Smooth muscle cell (in vitro differentiated cells): ENCODE measurements around the gene PM20D2. TPM values are rescaled to one million over a fixed set of nuclear protein-coding genes. Genes with fewer than 3 reads are reported as not detected.

ENCODE experiments used
- DNase-seq: peaks from one replicate; lab custom pipeline; 2025; ENCODE audit not compliant: unreplicated experiment; lab: John Stamatoyannopoulos, UW
- H2AFZ ChIP-seq: fragments of 200-600 bp; sonication (generic); 2 replicates; pipeline ENCODE4 v1.6.0; 2016; ENCODE audit warnings: antibody characterized with exemption, low read depth, mild to moderate bottlenecking
- H3F3A ChIP-seq: fragments of 200-600 bp; sonication (generic); 2 replicates; pipeline ENCODE4 v1.6.0; 2017; ENCODE audit warnings: antibody characterized with exemption, low read depth
- H3K27ac ChIP-seq: fragments of 200-600 bp; sonication (generic); 2 replicates; pipeline ENCODE4 v1.5.1; 2016; ENCODE audit warnings: low read depth, mild to moderate bottlenecking
- H3K27me3 ChIP-seq: fragments of 200-600 bp; sonication (generic); 2 replicates; pipeline ENCODE4 v1.6.1; 2016; ENCODE audit warnings: low read depth, mild to moderate bottlenecking
- H3K36me3 ChIP-seq: fragments of 200-600 bp; sonication (generic); 2 replicates; pipeline ENCODE4 v1.5.1; 2016; ENCODE audit warnings: low read depth
- H3K4me1 ChIP-seq: fragments of 200-600 bp; sonication (generic); 2 replicates; pipeline ENCODE4 v1.5.1; 2016; ENCODE audit warnings: low read depth
- H3K4me2 ChIP-seq: fragments of 200-600 bp; sonication (generic); 2 replicates; pipeline ENCODE4 v1.6.0; 2016; ENCODE audit warnings: mild to moderate bottlenecking
- H3K4me3 ChIP-seq: fragments of 200-600 bp; sonication (generic); 2 replicates; pipeline ENCODE4 v1.5.1; 2016; ENCODE audit warnings: mild to moderate bottlenecking
- H3K79me2 ChIP-seq: fragments of 200-600 bp; sonication (generic); 2 replicates; pipeline ENCODE4 v1.6.0; 2016; ENCODE audit warnings: low read depth, mild to moderate bottlenecking
- H3K9ac ChIP-seq: fragments of 200-600 bp; sonication (generic); 2 replicates; pipeline ENCODE4 v1.6.0; 2016; ENCODE audit warnings: low read depth
- H3K9me3 ChIP-seq: fragments of 200-600 bp; sonication (generic); replicated peaks from 2 replicates; pipeline ENCODE4 v1.5.1; 2016; ENCODE audit warnings: low read depth
- H4K20me1 ChIP-seq: fragments of 200-600 bp; sonication (generic); 2 replicates; pipeline ENCODE4 v1.6.0; 2016; ENCODE audit warnings: low read depth
- WGBS: methylation state at CpG from one replicate; pipeline ENCODE4 v1.1.7; 2016; ENCODE audit warnings: low lambda C conversion rate; 5-methylcytosine and 5-hydroxymethylcytosine counted together
- polyA plus RNA-seq: library from polyadenylated mRNA; unstranded; fragments of >200 nt; fragmentation: Nextera tagmentation; extraction: Ambion mirVana; gene quantifications from 2 replicates; pipeline ENCODE4 v1.2.1, GENCODE V29; 2016
- total RNA-seq: library from RNA; depleted of rRNA; stranded (reverse); fragments of >200 nt; gene quantifications from 2 replicates; pipeline ENCODE4 v1.2.3, GENCODE V29; 2014
- TF ChIP-seq, protein P1 (sequence below): fragments of 200-600 bp; sonication (generic); IDR thresholded peaks from 2 replicates; pipeline ENCODE4 v1.5.1; 2017; ENCODE audit warnings: borderline replicate concordance, mild to moderate bottlenecking, antibody characterized with exemption; ENCODE audit not compliant: insufficient read depth, poor library complexity, severe bottlenecking

The PM20D2 gene
- total and polyA plus RNA-seq, 2 experiments from 2014 or later: 4.8 to 7.8 TPM

DNA sequence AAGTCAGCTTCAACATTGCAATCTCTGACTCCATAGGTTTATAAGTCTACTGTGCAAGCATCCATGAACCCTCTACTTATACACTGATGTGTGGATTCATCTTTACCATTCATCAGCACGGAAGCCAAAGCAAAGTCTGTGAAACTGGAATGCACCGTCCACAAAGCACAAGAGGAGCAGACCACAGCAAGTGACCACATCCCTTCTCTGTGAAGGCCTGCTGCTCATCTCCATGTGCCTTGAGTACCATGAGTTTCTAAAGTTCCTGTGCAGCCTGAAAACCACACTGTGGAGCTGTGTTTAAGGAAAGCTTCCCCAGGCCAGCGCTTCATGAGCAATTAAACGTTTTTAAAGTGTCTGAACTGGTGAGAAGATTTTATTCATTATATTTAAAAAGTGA is 51.3 kb downstream of the PM20D2 start:
- Histone ChIP-seq H3F3A (no peaks in the 10 kb centered on the region), H3K27me3 (no peaks in the 10 kb centered on the region), H3K9me3 (peaks cover 8% of the 10 kb centered on the region), H3K79me2 (no peaks in the 10 kb centered on the region), H2AFZ (no peak overlapping the region), H3K4me1 (no peaks in the 10 kb centered on the region), H4K20me1 (no peaks in the 10 kb centered on the region), H3K36me3 (no peaks in the 10 kb centered on the region), H3K9ac (no peak overlapping the region), H3K4me2 (no peak overlapping the region), H3K4me3 (no peak overlapping the region), H3K27ac (no peak overlapping the region)
- no peak for DNase-seq
- 88% methylated on average over 4 of the region's 4 CpGs for WGBS
- TF ChIP-seq, protein P1, sequence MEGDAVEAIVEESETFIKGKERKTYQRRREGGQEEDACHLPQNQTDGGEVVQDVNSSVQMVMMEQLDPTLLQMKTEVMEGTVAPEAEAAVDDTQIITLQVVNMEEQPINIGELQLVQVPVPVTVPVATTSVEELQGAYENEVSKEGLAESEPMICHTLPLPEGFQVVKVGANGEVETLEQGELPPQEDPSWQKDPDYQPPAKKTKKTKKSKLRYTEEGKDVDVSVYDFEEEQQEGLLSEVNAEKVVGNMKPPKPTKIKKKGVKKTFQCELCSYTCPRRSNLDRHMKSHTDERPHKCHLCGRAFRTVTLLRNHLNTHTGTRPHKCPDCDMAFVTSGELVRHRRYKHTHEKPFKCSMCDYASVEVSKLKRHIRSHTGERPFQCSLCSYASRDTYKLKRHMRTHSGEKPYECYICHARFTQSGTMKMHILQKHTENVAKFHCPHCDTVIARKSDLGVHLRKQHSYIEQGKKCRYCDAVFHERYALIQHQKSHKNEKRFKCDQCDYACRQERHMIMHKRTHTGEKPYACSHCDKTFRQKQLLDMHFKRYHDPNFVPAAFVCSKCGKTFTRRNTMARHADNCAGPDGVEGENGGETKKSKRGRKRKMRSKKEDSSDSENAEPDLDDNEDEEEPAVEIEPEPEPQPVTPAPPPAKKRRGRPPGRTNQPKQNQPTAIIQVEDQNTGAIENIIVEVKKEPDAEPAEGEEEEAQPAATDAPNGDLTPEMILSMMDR: no peak

DNA sequence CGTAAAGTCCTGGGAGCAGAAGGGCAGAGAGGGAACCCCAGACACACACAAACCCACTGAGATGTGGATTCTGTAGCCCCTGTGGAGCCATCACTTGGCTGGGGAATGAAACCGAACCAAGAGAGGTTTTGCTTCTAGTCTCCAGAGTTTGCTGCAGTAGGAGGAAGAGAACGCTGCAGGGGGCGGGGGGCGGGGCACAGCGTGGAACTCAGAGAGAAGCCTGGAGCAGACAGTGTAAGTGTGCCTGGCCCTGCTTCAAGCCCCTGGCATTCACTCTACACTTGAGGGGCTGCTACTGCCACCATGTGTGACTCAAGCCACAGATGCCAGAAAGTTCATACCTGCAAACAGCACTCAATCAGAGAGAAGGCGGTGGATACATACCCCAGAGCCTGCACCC is 52.4 kb downstream of the PM20D2 start:
- no peaks in the 10 kb centered on the region for H3F3A ChIP-seq
- peaks cover 8% of the 10 kb centered on the region for H3K9me3 ChIP-seq
- H3K4me3 ChIP-seq: no peak overlapping the region
- TF ChIP-seq, protein P1: no peak
- DNase-seq: no peak
- no peaks in the 10 kb centered on the region for H3K79me2 ChIP-seq
- H3K9ac ChIP-seq: no peak overlapping the region
- no peak overlapping the region for H3K27ac ChIP-seq
- H3K36me3 ChIP-seq: no peaks in the 10 kb centered on the region
- H4K20me1 ChIP-seq: no peaks in the 10 kb centered on the region
- no peaks in the 10 kb centered on the region for H3K4me1 ChIP-seq
- H2AFZ ChIP-seq: no peak overlapping the region
- WGBS: 63% methylated on average over 7 of the region's 7 CpGs
- no peaks in the 10 kb centered on the region for H3K27me3 ChIP-seq
- no peak overlapping the region for H3K4me2 ChIP-seq

DNA sequence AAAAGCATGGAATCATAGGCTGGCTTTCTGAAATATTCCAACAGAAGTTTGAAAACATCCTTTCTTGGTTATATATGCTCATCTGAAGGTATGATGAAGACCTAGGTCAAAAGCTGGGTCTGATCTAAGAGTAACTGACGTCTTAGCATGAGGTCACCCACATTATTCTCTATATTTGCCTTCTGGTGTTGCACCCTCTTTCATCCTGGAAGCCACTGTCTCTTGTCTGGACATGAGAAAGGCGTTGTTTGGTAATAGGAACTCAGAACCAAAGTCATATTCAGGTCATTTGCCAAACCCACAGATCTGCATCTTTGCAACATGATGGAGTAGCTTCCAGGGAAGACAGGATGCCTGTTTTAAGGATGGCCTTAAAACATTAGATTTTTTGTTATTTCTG is 53.7 kb downstream of the PM20D2 start:
- H3K9ac ChIP-seq: no peak overlapping the region
- H3K4me3 ChIP-seq: no peak overlapping the region
- no peaks in the 10 kb centered on the region for H3F3A ChIP-seq
- H3K9me3 ChIP-seq: peaks cover 5% of the 10 kb centered on the region
- no peaks in the 10 kb centered on the region for H3K36me3 ChIP-seq
- H3K4me2 ChIP-seq: no peak overlapping the region
- H3K27ac ChIP-seq: no peak overlapping the region
- DNase-seq: no peak
- H3K79me2 ChIP-seq: no peaks in the 10 kb centered on the region
- no peaks in the 10 kb centered on the region for H3K27me3 ChIP-seq
- TF ChIP-seq, protein P1: no peak
- H3K4me1 ChIP-seq: no peaks in the 10 kb centered on the region
- no peak overlapping the region for H2AFZ ChIP-seq
- WGBS: 80% methylated on average over 2 of the region's 2 CpGs
- H4K20me1 ChIP-seq: no peaks in the 10 kb centered on the region

DNA sequence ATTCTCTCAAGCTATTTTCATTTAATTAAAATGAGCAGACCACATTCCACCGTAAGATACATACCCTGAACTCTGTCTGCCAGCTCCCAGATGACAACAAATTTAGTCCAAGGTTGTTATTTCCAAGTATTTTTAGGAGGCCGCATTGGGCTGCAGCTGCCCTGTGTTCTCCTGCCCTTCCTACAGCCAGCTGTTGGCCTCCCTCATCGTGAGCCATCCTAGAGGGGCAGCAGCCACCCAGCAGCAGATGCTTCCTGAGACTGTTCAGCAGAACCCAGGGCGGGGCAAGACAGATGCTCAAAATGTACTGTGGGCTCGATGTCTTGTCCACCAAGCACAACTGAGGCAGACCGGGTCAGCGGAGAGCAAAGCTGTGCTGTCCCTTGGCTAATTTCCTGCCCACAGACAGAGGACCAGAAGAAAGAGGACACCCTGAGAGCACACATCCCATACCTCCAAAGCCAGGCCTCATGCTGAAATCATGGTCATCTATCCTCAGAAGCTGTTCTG is 54.9 kb downstream of the PM20D2 start:
- no peaks in the 10 kb centered on the region for H3K79me2 ChIP-seq
- no peaks in the 10 kb centered on the region for H3K4me1 ChIP-seq
- H2AFZ ChIP-seq: no peak overlapping the region
- no peak overlapping the region for H3K27ac ChIP-seq
- no peak overlapping the region for H3K4me2 ChIP-seq
- no peaks in the 10 kb centered on the region for H3K27me3 ChIP-seq
- TF ChIP-seq, protein P1: no peak
- no peak for DNase-seq
- 95% methylated on average over 7 of the region's 7 CpGs for whole genome bisulfite sequencing
- H3F3A ChIP-seq: no peaks in the 10 kb centered on the region
- no peaks in the 10 kb centered on the region for H3K9me3 ChIP-seq
- no peak overlapping the region for H3K9ac ChIP-seq
- H4K20me1 ChIP-seq: no peaks in the 10 kb centered on the region
- no peak overlapping the region for H3K4me3 ChIP-seq
- no peaks in the 10 kb centered on the region for H3K36me3 ChIP-seq
